DOHH2 (cell line): ENCODE results near the gene KRTAP21-3.

ENCODE experiments used
- H3F3A ChIP-seq: fragments of 200-600 bp; sonication (generic), shearing (Covaris generic); 2 replicates; pipeline ENCODE4 v1.6.0; 2016; ENCODE audit warnings: antibody characterized with exemption, mild to moderate bottlenecking; ENCODE audit not compliant: control insufficient read depth, insufficient read depth
- H3K27ac ChIP-seq: fragments of 200-600 bp; sonication (generic); 2 replicates; pipeline ENCODE4 v1.5.1; 2014; ENCODE audit warnings: low read depth, mild to moderate bottlenecking, low read length, moderate library complexity
- H3K27me3 ChIP-seq: fragments of 200-600 bp; sonication (generic); 2 replicates; pipeline ENCODE4 v1.6.1; 2014; ENCODE audit warnings: mild to moderate bottlenecking, low read length, mixed read lengths; ENCODE audit not compliant: control insufficient read depth
- H3K36me3 ChIP-seq: fragments of 200-600 bp; sonication (generic); 2 replicates; pipeline ENCODE4 v1.6.1; 2014; ENCODE audit warnings: mild to moderate bottlenecking, low read length, moderate library complexity, mixed read lengths; ENCODE audit not compliant: control insufficient read depth
- H3K4me1 ChIP-seq: fragments of 200-600 bp; sonication (generic); 2 replicates; pipeline ENCODE4 v1.6.1; 2014; ENCODE audit warnings: mild to moderate bottlenecking, low read length, mixed read lengths; ENCODE audit not compliant: control insufficient read depth
- H3K4me2 ChIP-seq: fragments of 200-600 bp; sonication (generic); 2 replicates; pipeline ENCODE4 v1.6.0; 2014; ENCODE audit warnings: mild to moderate bottlenecking, low read length, moderate library complexity
- H3K4me3 ChIP-seq: fragments of 200-600 bp; sonication (generic); 2 replicates; pipeline ENCODE4 v1.5.1; 2014; ENCODE audit warnings: mild to moderate bottlenecking, low read length, mixed read lengths
- H3K79me2 ChIP-seq: fragments of 200-600 bp; sonication (generic); 2 replicates; pipeline ENCODE4 v1.6.1; 2014; ENCODE audit warnings: mild to moderate bottlenecking, low read length, mixed read lengths; ENCODE audit not compliant: control insufficient read depth
- H3K9me2 ChIP-seq: fragments of 200-600 bp; sonication (generic); replicated peaks from 2 replicates; pipeline ENCODE4 v1.6.1; 2014; ENCODE audit warnings: mild to moderate bottlenecking, low read length, mixed read lengths; ENCODE audit not compliant: control insufficient read depth
- H3K9me3 ChIP-seq: fragments of 200-600 bp; sonication (generic); 2 replicates; pipeline ENCODE4 v1.6.1; 2014; ENCODE audit warnings: antibody characterized with exemption, low read length, mixed read lengths; ENCODE audit not compliant: control insufficient read depth, insufficient read depth
- H4K20me1 ChIP-seq: fragments of 200-600 bp; sonication (generic); 2 replicates; pipeline ENCODE4 v1.6.0; 2014; ENCODE audit warnings: low read depth, mild to moderate bottlenecking, antibody characterized with exemption, low read length, moderate library complexity; ENCODE audit not compliant: control insufficient read depth, insufficient read depth
- CTCF ChIP-seq: fragments of 200-600 bp; sonication (generic); IDR thresholded peaks from one replicate; pipeline ENCODE4 v1.5.1; 2014; ENCODE audit warnings: antibody characterized with exemption, mild to moderate bottlenecking, low read depth, low read length; ENCODE audit not compliant: poor library complexity, severe bottlenecking
- EZH2phosphoT487 ChIP-seq: fragments of 200-600 bp; sonication (generic); IDR thresholded peaks from 2 replicates; pipeline ENCODE4 v1.6.1; 2017; ENCODE audit warnings: borderline replicate concordance, mild to moderate bottlenecking, antibody characterized with exemption, low read length, moderate library complexity, mixed read lengths

KRTAP21-3 gene

DNA sequence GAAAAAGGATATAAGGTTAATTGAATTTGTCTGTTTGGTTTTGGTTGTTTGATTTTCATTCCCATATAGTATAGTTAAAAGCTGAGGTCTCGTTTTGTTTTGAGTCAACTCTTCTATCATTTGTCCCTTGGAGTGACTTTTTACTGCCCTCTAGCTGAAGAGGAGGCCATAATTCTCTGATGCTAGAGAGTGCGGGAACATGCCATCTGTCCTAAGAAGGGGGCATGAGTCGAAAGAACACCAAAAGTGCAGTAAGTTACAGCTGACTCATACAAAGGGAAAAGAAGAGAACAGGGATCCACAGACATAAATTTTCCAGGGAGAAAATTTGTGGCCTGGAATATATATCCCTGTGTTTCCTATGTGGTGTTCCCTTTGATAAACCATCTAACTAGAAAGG lies 4.1 kb downstream of the KRTAP21-3 start:
- H3K27ac ChIP-seq = no peak overlapping the region
- H3K9me2 ChIP-seq = no peaks in the 10 kb centered on the region
- no peaks in the 10 kb centered on the region for H3K27me3 ChIP-seq
- H3K4me2 ChIP-seq = no peak overlapping the region
- H3K4me3 ChIP-seq = no peak overlapping the region
- H3K79me2 ChIP-seq = no peaks in the 10 kb centered on the region
- H3F3A ChIP-seq = no peaks in the 10 kb centered on the region
- no peaks in the 10 kb centered on the region for H4K20me1 ChIP-seq
- H3K9me3 ChIP-seq = no peaks in the 10 kb centered on the region
- no peaks in the 10 kb centered on the region for H3K4me1 ChIP-seq
- TF ChIP-seq CTCF = no peak
- no peak for TF ChIP-seq EZH2phosphoT487
- no peaks in the 10 kb centered on the region for H3K36me3 ChIP-seq

GRCh38 chr21:30713766-30714165 lies 4.8 kb downstream of the KRTAP21-3 start:
- Histone ChIP-seq H3K79me2 (no peaks in the 10 kb centered on the region), H3K9me2 (no peaks in the 10 kb centered on the region), H3K9me3 (no peaks in the 10 kb centered on the region), H3F3A (no peaks in the 10 kb centered on the region), H3K4me1 (no peaks in the 10 kb centered on the region), H4K20me1 (no peaks in the 10 kb centered on the region), H3K36me3 (no peaks in the 10 kb centered on the region), H3K4me3 (no peak overlapping the region), H3K4me2 (no peak overlapping the region), H3K27ac (no peak overlapping the region), H3K27me3 (no peaks in the 10 kb centered on the region)
- TF ChIP-seq EZH2phosphoT487 = no peak
- no peak for TF ChIP-seq CTCF

GRCh38 chr21:30710499-30710898 lies 8.1 kb downstream of the KRTAP21-3 start:
- H3K27ac ChIP-seq = no peak overlapping the region
- no peaks in the 10 kb centered on the region for H3K79me2 ChIP-seq
- H3K27me3 ChIP-seq = no peaks in the 10 kb centered on the region
- H3K4me2 ChIP-seq = no peak overlapping the region
- no peaks in the 10 kb centered on the region for H3K9me2 ChIP-seq
- TF ChIP-seq EZH2phosphoT487 = no peak
- no peaks in the 10 kb centered on the region for H4K20me1 ChIP-seq
- no peak overlapping the region for H3K4me3 ChIP-seq
- H3F3A ChIP-seq = no peaks in the 10 kb centered on the region
- no peaks in the 10 kb centered on the region for H3K36me3 ChIP-seq
- no peaks in the 10 kb centered on the region for H3K4me1 ChIP-seq
- no peaks in the 10 kb centered on the region for H3K9me3 ChIP-seq

- H3K79me2 ChIP-seq = no peaks in the 10 kb centered on the region
- no peak overlapping the region for H3K27ac ChIP-seq
- no peaks in the 10 kb centered on the region for H3F3A ChIP-seq
- H3K27me3 ChIP-seq = no peaks in the 10 kb centered on the region
- no peaks in the 10 kb centered on the region for H3K9me3 ChIP-seq
- no peaks in the 10 kb centered on the region for H3K36me3 ChIP-seq
- H3K9me2 ChIP-seq = no peaks in the 10 kb centered on the region
- no peaks in the 10 kb centered on the region for H4K20me1 ChIP-seq
- H3K4me3 ChIP-seq = no peak overlapping the region
- no peak overlapping the region for H3K4me2 ChIP-seq
- H3K4me1 ChIP-seq = no peaks in the 10 kb centered on the region
- TF ChIP-seq CTCF (no peak), EZH2phosphoT487 (no peak)
Measured at GRCh38 chr21:30707409-30707808, 11.2 kb downstream of the KRTAP21-3 start.
